Measurements from ENCODE around the gene AREG. TPM values are rescaled to one million over a fixed set of nuclear protein-coding genes. Genes with fewer than 3 reads are reported as not detected.

Gene AREG
- total RNA-seq, 1 experiment from 2014 or later, result 0.33 TPM

- Mint-ChIP-seq H3K27ac (no peak overlapping the region), H3K4me1 (peaks cover 20% of the 10 kb centered on the region), H3K36me3 (no peaks in the 10 kb centered on the region), H3K9me3 (no peaks in the 10 kb centered on the region), H3K27me3 (ENCODE audit: low read depth) (peaks cover 38% of the 10 kb centered on the region), H3K4me3 (no peak overlapping the region)
- no peak for ATAC-seq
- no peak for DNase-seq (ENCODE audit: low spot score)
- ChIA-PET CTCF (no interaction called here), POLR2A (no interaction called here)
- TF ChIP-seq SP1 (CRISPR knock-in tag; conservative IDR thresholded peaks at IDR 0.05) (no peak), NR1H2 (CRISPR knock-in tag; IDR thresholded peaks at IDR 0.05) (no peak), EMX1 (CRISPR knock-in tag; IDR thresholded peaks at IDR 0.05) (no peak), OVOL2 (CRISPR knock-in tag; IDR thresholded peaks at IDR 0.05; ENCODE audit: borderline replicate concordance) (no peak), NFE2L1 (CRISPR knock-in tag; IDR thresholded peaks at IDR 0.05) (no peak), GTF2I (CRISPR knock-in tag; conservative IDR thresholded peaks at IDR 0.05) (no peak), ZNF138 (CRISPR knock-in tag; conservative IDR thresholded peaks at IDR 0.05) (no peak)
Observed at GRCh38 chr4:74413265-74413664, 31.7 kb upstream of the AREG start.

- H3K27ac Mint-ChIP-seq, result no peak overlapping the region
- ChIA-PET CTCF (no interaction called here), POLR2A (no interaction called here)
- H3K4me1 Mint-ChIP-seq, result peaks cover 20% of the 10 kb centered on the region
- H3K27me3 Mint-ChIP-seq (ENCODE audit: low read depth), result peaks cover 34% of the 10 kb centered on the region
- H3K9me3 Mint-ChIP-seq, result peaks cover 4% of the 10 kb centered on the region; the same call in 1 of the 2 replicates
- no peaks in the 10 kb centered on the region for H3K36me3 Mint-ChIP-seq
- no peak for ATAC-seq
- TF ChIP-seq PREB (CRISPR knock-in tag; IDR thresholded peaks at IDR 0.05; ENCODE audit: borderline replicate concordance) (no peak), MXD4 (CRISPR knock-in tag; IDR thresholded peaks at IDR 0.05; ENCODE audit: borderline replicate concordance) (no peak), NFYB (CRISPR knock-in tag; conservative IDR thresholded peaks at IDR 0.05; ENCODE audit: low read depth) (no peak), ZMAT4 (CRISPR knock-in tag; IDR thresholded peaks at IDR 0.05) (no peak), ZNF396 (CRISPR knock-in tag; IDR thresholded peaks at IDR 0.05; ENCODE audit: borderline replicate concordance) (no peak), JUN (CRISPR knock-in tag; IDR thresholded peaks at IDR 0.05) (no peak), ZNF219 (CRISPR knock-in tag; IDR thresholded peaks at IDR 0.05; ENCODE audit: borderline replicate concordance) (no peak), ZNF232 (CRISPR knock-in tag; IDR thresholded peaks at IDR 0.05) (no peak), CTCF (IDR thresholded peaks at IDR 0.05) (no peak), EMX1 (CRISPR knock-in tag; IDR thresholded peaks at IDR 0.05) (no peak), ATF2 (CRISPR knock-in tag; IDR thresholded peaks at IDR 0.05; ENCODE audit: borderline replicate concordance, low read depth) (no peak), MYBL2 (CRISPR knock-in tag; IDR thresholded peaks at IDR 0.05) (no peak)
- no peak overlapping the region for H3K4me3 Mint-ChIP-seq
- DNase-seq (ENCODE audit: low spot score), result no peak
Observed at GRCh38 chr4:74414149-74414809, 30.7 kb upstream of the AREG start.

- peaks cover 13% of the 10 kb centered on the region for H3K9me3 Mint-ChIP-seq
- H3K36me3 Mint-ChIP-seq, result peaks cover 7% of the 10 kb centered on the region
- POLR2A ChIA-PET, result no interaction called here
- peaks cover 12% of the 10 kb centered on the region for H3K4me1 Mint-ChIP-seq
- ATAC-seq (no peak), DNase-seq (ENCODE audit: low spot score) (no peak)
- H3K27ac Mint-ChIP-seq, result no peak overlapping the region
- H3K4me3 Mint-ChIP-seq, result no peak overlapping the region
- CTCF ChIA-PET, result no interaction called here
- H3K27me3 Mint-ChIP-seq (ENCODE audit: low read depth), result peaks cover 26% of the 10 kb centered on the region
- TF ChIP-seq FOXK1 (CRISPR knock-in tag; IDR thresholded peaks at IDR 0.05) (no peak), NFATC4 (CRISPR knock-in tag; IDR thresholded peaks at IDR 0.05) (no peak), KAT7 (CRISPR knock-in tag; IDR thresholded peaks at IDR 0.05; ENCODE audit: borderline replicate concordance) (no peak), E2F5 (CRISPR knock-in tag; IDR thresholded peaks at IDR 0.05) (no peak), RORB (CRISPR knock-in tag; IDR thresholded peaks at IDR 0.05) (no peak), AFF4 (CRISPR knock-in tag; IDR thresholded peaks at IDR 0.05; ENCODE audit: borderline replicate concordance) (no peak)
Observed at GRCh38 chr4:74415602-74416300, 29.2 kb upstream of the AREG start.

Data from WTC11 (cell line).